Body of pancreas (tissue), 4 donors: ENCODE measurements around the gene ARHGDIB. TPM values are rescaled to one million over a fixed set of nuclear protein-coding genes. Genes with fewer than 3 reads are reported as not detected.
A peak's percentile ranks its signal among the peaks of the same experiment; 100 is the strongest.

ENCODE experiments used
- ATAC-seq: fragments of 150-250 bp; one replicate; pipeline ENCODE4 v1.9.1; 2016
- DNase-seq, 4 donors: peaks; one replicate each; pipeline ENCODE4 v3.0.0-alpha.2; 2019
- H3K27ac ChIP-seq, 4 donors: fragments of 200-600 bp; sonication (generic); 1 replicate in 3 of 4; 2 replicates in 1 of 4; pipeline versions ENCODE4 v1.5.1 to v1.6.1; 2016 to 2019; ENCODE audit warnings: mild to moderate bottlenecking in 1 of 4, mixed read lengths in 1 of 4, moderate library complexity in 1 of 4
- H3K27me3 ChIP-seq, 2 donors: fragments of 200-600 bp; sonication (generic); one replicate each; pipeline ENCODE4 v1.6.0; 2016; ENCODE audit warnings: mild to moderate bottlenecking in 1 of 2
- H3K36me3 ChIP-seq, 2 donors: fragments of 200-600 bp; sonication (generic); replicated peaks in 1 of 2; 2 replicates each; pipeline ENCODE4 v1.5.1; 2016; ENCODE audit warnings: low read depth in 2 of 2; ENCODE audit not compliant: insufficient read depth in 1 of 2
- H3K4me1 ChIP-seq: fragments of 200-600 bp; sonication (generic); one replicate; pipeline ENCODE4 v1.6.0; 2016
- H3K4me3 ChIP-seq, 2 donors: fragments of 200-600 bp; sonication (generic); 1 replicate in 1 of 2; 2 replicates in 1 of 2; pipeline ENCODE4 v1.5.1; 2016 to 2019
- H3K9me3 ChIP-seq, 3 donors: fragments of 200-600 bp; sonication (generic); 1 replicate in 2 of 3; 2 replicates in 1 of 3; pipeline ENCODE4 v1.5.1; 2016
- POLR2A ChIP-seq, 3 donors: fragments of 450-650 bp; IDR thresholded peaks; one replicate each; pipeline ENCODE4 v1.6.1; 2016; ENCODE audit warnings: antibody characterized with exemption in 3 of 3, mild to moderate bottlenecking in 2 of 3
- WGBS, 2 donors: methylation state at CpG; one replicate each; pipeline ENCODE4 v1.1.5; 2017; 5-methylcytosine and 5-hydroxymethylcytosine counted together
- intact Hi-C: fragments of 100-400 bp; cut with DNase I; formaldehyde crosslinking; loops from one replicate; pipeline ENCODE4 v1.15.1; 2023
- total RNA-seq, 2 donors: library from RNA; depleted of rRNA; stranded (reverse); fragments of >200 nt; gene quantifications; one replicate each; pipeline ENCODE4 v1.1.0, GENCODE V29; 2016
- TF ChIP-seq, protein P1 (sequence below), 7 experiments: fragments of 450-650 bp in 4 of 7; fragments of 200-600 bp in 3 of 7; sonication (generic) in 3 of 7; IDR thresholded peaks; one replicate each; pipeline ENCODE4 v1.5.1; 2016 to 2019; ENCODE audit warnings: antibody characterized with exemption in 7 of 7

ARHGDIB gene
- total RNA-seq, 2 donors from 2014 or later: 19.8 to 36.6 TPM

DNA sequence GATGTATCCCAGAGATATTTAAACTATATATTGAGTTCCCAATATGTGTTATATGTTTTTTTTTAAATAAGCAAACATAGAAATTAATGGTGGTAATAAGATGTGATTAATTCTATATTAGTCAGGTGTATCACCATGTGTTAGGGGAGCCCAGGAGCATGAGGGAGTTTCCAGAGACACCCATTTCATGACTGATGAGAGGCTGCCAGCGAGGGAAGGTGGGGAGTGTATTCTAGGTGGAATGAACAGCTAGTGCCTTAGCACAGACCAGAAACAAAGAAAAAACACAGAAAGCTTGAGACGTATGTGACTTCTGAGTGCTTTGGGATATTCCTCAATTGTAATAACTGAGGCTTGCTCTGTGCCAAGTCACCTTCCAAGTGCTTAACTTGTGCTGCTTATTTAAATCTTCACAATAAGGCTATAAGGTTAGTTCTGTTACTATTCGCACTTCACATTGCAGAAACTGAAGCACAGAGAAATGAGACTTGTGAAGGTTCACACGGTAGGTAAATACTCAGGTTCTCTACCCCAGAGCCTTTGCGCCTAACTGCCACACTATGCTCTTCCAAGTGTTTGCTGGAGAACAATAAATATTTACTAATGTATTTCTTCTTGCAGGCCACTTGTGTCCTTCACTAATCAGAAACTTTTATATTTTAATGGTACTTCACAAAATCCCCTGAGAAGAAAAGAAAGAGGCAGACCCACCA lies 57.9 kb downstream of the ARHGDIB start:
- DNase-seq (no peak), ATAC-seq (no peak)
- H3K4me3 ChIP-seq: no peak overlapping the region
- intact Hi-C loops: no loop called here
- H3K4me1 ChIP-seq: peaks cover 31% of the 10 kb centered on the region
- WGBS, 2 donors: 66 to 76% methylated on average over 5 of the region's 5 CpGs
- H3K36me3 ChIP-seq: peaks cover 0 to 4% of the 10 kb centered on the region in 2 donors
- no peak for TF ChIP-seq POLR2A (IDR thresholded peaks at IDR 0.05)
- TF ChIP-seq, protein P1, sequence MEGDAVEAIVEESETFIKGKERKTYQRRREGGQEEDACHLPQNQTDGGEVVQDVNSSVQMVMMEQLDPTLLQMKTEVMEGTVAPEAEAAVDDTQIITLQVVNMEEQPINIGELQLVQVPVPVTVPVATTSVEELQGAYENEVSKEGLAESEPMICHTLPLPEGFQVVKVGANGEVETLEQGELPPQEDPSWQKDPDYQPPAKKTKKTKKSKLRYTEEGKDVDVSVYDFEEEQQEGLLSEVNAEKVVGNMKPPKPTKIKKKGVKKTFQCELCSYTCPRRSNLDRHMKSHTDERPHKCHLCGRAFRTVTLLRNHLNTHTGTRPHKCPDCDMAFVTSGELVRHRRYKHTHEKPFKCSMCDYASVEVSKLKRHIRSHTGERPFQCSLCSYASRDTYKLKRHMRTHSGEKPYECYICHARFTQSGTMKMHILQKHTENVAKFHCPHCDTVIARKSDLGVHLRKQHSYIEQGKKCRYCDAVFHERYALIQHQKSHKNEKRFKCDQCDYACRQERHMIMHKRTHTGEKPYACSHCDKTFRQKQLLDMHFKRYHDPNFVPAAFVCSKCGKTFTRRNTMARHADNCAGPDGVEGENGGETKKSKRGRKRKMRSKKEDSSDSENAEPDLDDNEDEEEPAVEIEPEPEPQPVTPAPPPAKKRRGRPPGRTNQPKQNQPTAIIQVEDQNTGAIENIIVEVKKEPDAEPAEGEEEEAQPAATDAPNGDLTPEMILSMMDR (IDR thresholded peaks at IDR 0.05): no peak
- peak overlapping the region in 2 of 4 donors; percentile 3 to 59 for H3K27ac ChIP-seq
- H3K27me3 ChIP-seq: no peaks in the 10 kb centered on the region
- H3K9me3 ChIP-seq: no peaks in the 10 kb centered on the region

DNA sequence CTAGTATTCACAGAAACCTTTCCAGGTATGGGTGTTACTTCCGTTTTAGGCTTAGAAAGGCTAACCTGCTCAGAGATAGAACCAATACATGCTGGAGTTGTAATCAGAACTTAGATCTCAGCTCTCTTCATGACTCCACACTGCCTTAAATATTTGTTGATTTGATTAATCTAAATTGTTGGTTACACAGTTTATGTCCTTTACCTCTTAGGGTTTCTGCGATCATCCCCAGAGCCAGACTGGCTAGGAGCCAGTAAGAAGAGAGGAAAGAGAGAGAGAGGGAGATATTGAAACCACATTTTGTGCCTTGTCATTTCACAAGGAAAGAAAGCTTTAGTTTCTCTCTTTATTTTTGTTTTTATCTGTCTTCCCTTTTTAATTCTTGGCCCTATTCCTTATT lies 58.9 kb downstream of the ARHGDIB start:
- no peak overlapping the region for H3K4me3 ChIP-seq
- no peaks in the 10 kb centered on the region for H3K36me3 ChIP-seq
- H3K27ac ChIP-seq: peak overlapping the region in 2 of 4 donors; percentile 3 to 8
- intact Hi-C loops: no loop called here
- H3K4me1 ChIP-seq: peaks cover 31% of the 10 kb centered on the region
- TF ChIP-seq, protein P1 (IDR thresholded peaks at IDR 0.05): no peak
- no peak for TF ChIP-seq POLR2A (IDR thresholded peaks at IDR 0.05)
- DNase-seq (no peak), ATAC-seq (no peak)
- no peaks in the 10 kb centered on the region for H3K27me3 ChIP-seq
- 46 to 69% methylated on average over 2 of the region's 2 CpGs for WGBS, 2 donors
- no peaks in the 10 kb centered on the region for H3K9me3 ChIP-seq

DNA sequence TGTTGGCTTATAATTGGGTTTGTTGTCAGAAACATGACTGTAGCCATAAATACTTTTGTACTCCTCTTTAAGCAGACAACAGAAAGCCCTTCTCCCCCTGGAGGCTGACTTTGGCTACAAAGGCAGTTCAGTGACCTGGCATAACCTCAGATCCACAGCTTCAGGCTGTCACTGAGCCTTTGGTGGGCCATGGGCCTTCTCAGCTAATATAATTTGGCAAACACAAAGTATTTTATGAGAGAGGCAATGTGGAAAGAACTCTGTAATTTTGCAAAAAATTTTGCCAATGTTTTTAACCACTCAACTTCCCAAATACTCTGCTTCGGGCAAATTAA lies 60.2 kb downstream of the ARHGDIB start:
- ATAC-seq: no peak
- 89 to 100% methylated on average over 1 of the region's 1 CpG for WGBS, 2 donors
- peak in 1 of 4 donors; percentile 10 for DNase-seq
- Histone ChIP-seq H3K9me3 (no peaks in the 10 kb centered on the region), H3K4me3 (no peak overlapping the region), H3K4me1 (peaks cover 29% of the 10 kb centered on the region), H3K27me3 (no peaks in the 10 kb centered on the region), H3K27ac (no peak overlapping the region), H3K36me3 (no peaks in the 10 kb centered on the region)
- intact Hi-C loops: no loop called here
- no peak for TF ChIP-seq POLR2A (IDR thresholded peaks at IDR 0.05)
- TF ChIP-seq, protein P1 (IDR thresholded peaks at IDR 0.05): peak in 1 of 7 experiments; percentile 4

DNA sequence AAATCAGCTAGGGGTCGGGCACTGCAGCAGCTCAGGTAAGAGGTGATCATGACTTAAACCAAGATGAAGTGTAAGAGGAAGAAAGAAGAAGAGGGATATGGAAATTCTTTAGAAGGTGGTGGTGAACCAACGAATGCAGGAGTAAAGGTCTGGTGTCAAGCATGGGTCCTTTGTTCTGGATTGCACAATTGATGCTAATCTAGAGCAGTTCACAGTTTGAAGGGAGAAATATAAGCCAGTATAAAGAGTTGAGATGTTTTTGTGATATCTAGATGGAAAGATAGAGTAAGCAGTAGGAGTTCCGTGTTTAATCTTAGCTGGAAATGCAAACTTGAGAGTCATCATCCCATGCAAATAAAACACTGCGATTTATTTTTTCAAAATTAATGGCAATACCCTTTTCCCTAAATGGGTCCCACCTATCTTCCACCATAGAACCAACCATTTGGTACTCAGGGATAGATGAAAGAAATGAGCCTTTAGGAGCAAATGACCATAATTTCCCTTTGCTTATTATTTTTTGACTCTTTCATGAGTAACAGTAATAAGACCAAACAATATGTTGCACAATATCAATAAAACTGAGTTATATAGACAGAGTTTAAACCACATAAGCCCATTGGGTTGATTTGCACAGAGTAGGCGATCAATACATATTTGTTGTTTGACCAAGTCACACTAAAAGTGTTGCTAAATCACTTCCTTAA lies 60.7 kb downstream of the ARHGDIB start:
- intact Hi-C loops: no loop called here
- H3K27ac ChIP-seq: no peak overlapping the region
- ATAC-seq (no peak), DNase-seq (no peak)
- H3K9me3 ChIP-seq: no peaks in the 10 kb centered on the region
- no peaks in the 10 kb centered on the region for H3K27me3 ChIP-seq
- H3K4me3 ChIP-seq: no peak overlapping the region
- peaks cover 24% of the 10 kb centered on the region for H3K4me1 ChIP-seq
- 75 to 78% methylated on average over 5 of the region's 5 CpGs for WGBS, 2 donors
- no peaks in the 10 kb centered on the region for H3K36me3 ChIP-seq
- TF ChIP-seq, protein P1 (IDR thresholded peaks at IDR 0.05): no peak
- no peak for TF ChIP-seq POLR2A (IDR thresholded peaks at IDR 0.05)
